UCSD-AML1 (cell line): ENCODE results near the gene GUCA2B.
A peak's percentile ranks its signal among the peaks of the same experiment; 100 is the strongest.

Experiments
- DNase-seq: peaks from one replicate; lab custom pipeline; 2025; ENCODE audit not compliant: unreplicated experiment; lab: John Stamatoyannopoulos, UW

The GUCA2B gene

GRCh38 chr1:42142894-42143675, 10.1 kb upstream of the GUCA2B start:
- no peak for DNase-seq

- no peak for DNase-seq
Observed at GRCh38 chr1:42143896-42144710, 9.1 kb upstream of the GUCA2B start.

- DNase-seq, result peak; percentile 55
Observed at GRCh38 chr1:42144711-42145388, 8.4 kb upstream of the GUCA2B start.

GRCh38 chr1:42145389-42145716, 7.9 kb upstream of the GUCA2B start:
- peak; percentile 52 for DNase-seq

GRCh38 chr1:42145764-42146625, 7.2 kb upstream of the GUCA2B start:
- no peak for DNase-seq

- DNase-seq, result peak; percentile 55
Observed at GRCh38 chr1:42146626-42147320, 6.4 kb upstream of the GUCA2B start.

- no peak for DNase-seq
Observed at GRCh38 chr1:42148166-42148565, 5.0 kb upstream of the GUCA2B start.

- no peak for DNase-seq
Observed at GRCh38 chr1:42150651-42151050, 2.6 kb upstream of the GUCA2B start.

- no peak for DNase-seq
Observed at GRCh38 chr1:42152119-42152518, 1.1 kb upstream of the GUCA2B start.

GRCh38 chr1:42153624-42154023, 414 bp downstream of the GUCA2B start:
- no peak for DNase-seq

- DNase-seq, result no peak
Observed at GRCh38 chr1:42154685-42155084, 1.5 kb downstream of the GUCA2B start.

- DNase-seq, result no peak
Observed at GRCh38 chr1:42155362-42155761, 2.2 kb downstream of the GUCA2B start.

GRCh38 chr1:42157667-42158066, 4.5 kb downstream of the GUCA2B start:
- peak; percentile 64 for DNase-seq

- no peak for DNase-seq
Observed at GRCh38 chr1:42158189-42158588, 5.0 kb downstream of the GUCA2B start.

GRCh38 chr1:42162181-42162580, 9.0 kb downstream of the GUCA2B start:
- DNase-seq, result peak; percentile 53

GRCh38 chr1:42163114-42163513, 9.9 kb downstream of the GUCA2B start:
- DNase-seq, result no peak

- DNase-seq, result no peak
Observed at GRCh38 chr1:42163536-42164503, 10.6 kb downstream of the GUCA2B start.

- no peak for DNase-seq
Observed at GRCh38 chr1:42164551-42165420, 11.6 kb downstream of the GUCA2B start, which contains the start of gene GUCA2A. Gene GUCA2A (minus strand): TSS chr1:42164745. CDS start chr1:42164712, 33 bp downstream.
